Neural cell (in vitro differentiated cells): ENCODE data around the gene CAMK1D. TPM values are rescaled to one million over a fixed set of nuclear protein-coding genes. Genes with fewer than 3 reads are reported as not detected.

Source experiments
- H2AFZ ChIP-seq: fragments of 200-600, 300-800 bp; sonication (generic), shearing (Covaris generic); 2 replicates; pipeline ENCODE4 v1.6.0; 2014; ENCODE audit warnings: low read depth, mild to moderate bottlenecking, antibody characterized with exemption, low read length, moderate library complexity
- H3F3A ChIP-seq: fragments of 200-600 bp; shearing (Covaris generic); 2 replicates; pipeline ENCODE4 v1.6.1; 2016; ENCODE audit warnings: mild to moderate bottlenecking, moderate library complexity, mixed read lengths, antibody characterized with exemption, low read length; ENCODE audit not compliant: insufficient read depth, poor library complexity, severe bottlenecking
- H3K27ac ChIP-seq: fragments of 200-600, 300-800 bp; sonication (generic), shearing (Covaris generic); 2 replicates; pipeline ENCODE4 v1.5.1; 2014; ENCODE audit warnings: mild to moderate bottlenecking, low read length, moderate library complexity
- H3K27me3 ChIP-seq: fragments of 300-800, 200-600 bp; sonication (generic), shearing (Covaris generic); 2 replicates; pipeline ENCODE4 v1.6.0; 2014; ENCODE audit warnings: mild to moderate bottlenecking, low read depth, low read length, moderate library complexity; ENCODE audit not compliant: insufficient read depth
- H3K36me3 ChIP-seq: fragments of 300-800, 200-600 bp; sonication (generic), shearing (Covaris generic); 2 replicates; pipeline ENCODE4 v1.5.1; 2014; ENCODE audit warnings: mild to moderate bottlenecking, antibody characterized with exemption, low read length, moderate library complexity; ENCODE audit not compliant: insufficient read depth
- H3K4me2 ChIP-seq: fragments of 300-800, 200-600 bp; sonication (generic), shearing (Covaris generic); 2 replicates; pipeline ENCODE4 v1.6.0; 2014; ENCODE audit warnings: mild to moderate bottlenecking, low read length
- H3K4me3 ChIP-seq: fragments of 300-800, 200-600 bp; sonication (generic), shearing (Covaris generic); 2 replicates; pipeline ENCODE4 v1.5.1; 2014; ENCODE audit warnings: mild to moderate bottlenecking, low read length, moderate library complexity
- H3K79me2 ChIP-seq: fragments of 200-600 bp; shearing (Covaris generic); replicated peaks from 2 replicates; pipeline ENCODE4 v1.6.0; 2014; ENCODE audit warnings: mild to moderate bottlenecking, low read length, moderate library complexity; ENCODE audit not compliant: insufficient read depth
- H3K9ac ChIP-seq: fragments of 300-800, 200-600 bp; sonication (generic), shearing (Covaris generic); 2 replicates; pipeline ENCODE4 v1.6.1; 2016; ENCODE audit warnings: mild to moderate bottlenecking, low read length, mixed read lengths
- H3K9me2 ChIP-seq: fragments of 200-600 bp; shearing (Covaris generic); 2 replicates; pipeline ENCODE4 v1.6.1; 2016; ENCODE audit warnings: mild to moderate bottlenecking, low read length, mixed read lengths; ENCODE audit not compliant: insufficient read depth
- H3K9me3 ChIP-seq: fragments of 200-600, 300-800 bp; sonication (generic), shearing (Covaris generic); 2 replicates; pipeline ENCODE4 v1.6.1; 2016; ENCODE audit warnings: mild to moderate bottlenecking, mixed run types, low read length, moderate library complexity, mixed read lengths
- H4K20me1 ChIP-seq: fragments of 200-600 bp; shearing (Covaris generic); 2 replicates; pipeline ENCODE4 v1.6.1; 2016; ENCODE audit warnings: mild to moderate bottlenecking, mixed run types; ENCODE audit not compliant: insufficient read depth
- CTCF ChIP-seq: fragments of 450-650 bp; IDR thresholded peaks from 2 replicates; pipeline ENCODE4 v1.5.1; 2014; ENCODE audit warnings: antibody characterized with exemption, mild to moderate bottlenecking, moderate library complexity; ENCODE audit not compliant: poor library complexity, severe bottlenecking
- EP300 ChIP-seq: fragments of 450-650 bp; conservative IDR thresholded peaks from 2 replicates; pipeline ENCODE4 v1.6.1; 2014; ENCODE audit warnings: antibody characterized with exemption, mild to moderate bottlenecking, moderate library complexity; ENCODE audit not compliant: poor library complexity, severe bottlenecking
- EZH2 ChIP-seq: fragments of 200-600, 300-800 bp; shearing (Covaris generic), sonication (generic); IDR thresholded peaks from 2 replicates; pipeline ENCODE4 v1.6.1; 2014; ENCODE audit warnings: antibody characterized with exemption, low read length, borderline replicate concordance, mild to moderate bottlenecking; ENCODE audit not compliant: insufficient read depth, poor library complexity, severe bottlenecking
- MXI1 ChIP-seq: fragments of 450-650 bp; conservative IDR thresholded peaks from 2 replicates; pipeline ENCODE4 v1.6.1; 2014; ENCODE audit warnings: antibody characterized with exemption, mild to moderate bottlenecking; ENCODE audit not compliant: poor library complexity, severe bottlenecking
- POLR2AphosphoS5 ChIP-seq: IDR thresholded peaks from 2 replicates; pipeline ENCODE4 v1.6.1; 2012
- RAD21 ChIP-seq: fragments of 450-650 bp; conservative IDR thresholded peaks from 2 replicates; pipeline ENCODE4 v1.6.1; 2014; ENCODE audit warnings: antibody characterized with exemption, mild to moderate bottlenecking, moderate library complexity
- REST ChIP-seq: IDR thresholded peaks from 2 replicates; pipeline ENCODE4 v1.6.1; 2012; ENCODE audit warnings: borderline replicate concordance
- SMC3 ChIP-seq: fragments of 450-650 bp; conservative IDR thresholded peaks from 2 replicates; pipeline ENCODE4 v1.6.1; 2014; ENCODE audit warnings: antibody characterized with exemption, mild to moderate bottlenecking, moderate library complexity; ENCODE audit not compliant: poor library complexity
- TAF1 ChIP-seq: IDR thresholded peaks from 2 replicates; pipeline ENCODE4 v1.6.1; 2012; ENCODE audit warnings: low read depth
- polyA plus RNA-seq: library from polyadenylated mRNA; depleted of rRNA; stranded (reverse); fragments of >200 nt; gene quantifications from 2 replicates; pipeline ENCODE4 v1.2.3, GENCODE V29; 2014

CAMK1D gene
- polyA plus RNA-seq, 1 donor from 2014 or later = 13.8 TPM

GRCh38 chr10:12501841-12502525 lies 152.6 kb downstream of the CAMK1D start:
- Histone ChIP-seq H4K20me1 (no peaks in the 10 kb centered on the region), H3K36me3 (no peaks in the 10 kb centered on the region), H3K4me2 (no peak overlapping the region), H3K9me3 (no peaks in the 10 kb centered on the region), H2AFZ (no peak overlapping the region), H3K9me2 (no peaks in the 10 kb centered on the region), H3K4me3 (no peak overlapping the region), H3K79me2 (no peaks in the 10 kb centered on the region), H3K27ac (no peak overlapping the region), H3K9ac (no peak overlapping the region), H3F3A (no peaks in the 10 kb centered on the region), H3K27me3 (no peaks in the 10 kb centered on the region)
- no peak for TF ChIP-seq POLR2AphosphoS5
- TF ChIP-seq EP300 = no peak
- TF ChIP-seq RAD21 = no peak
- no peak for TF ChIP-seq CTCF
- no peak for TF ChIP-seq SMC3
- no peak for TF ChIP-seq REST
- TF ChIP-seq TAF1 = no peak
- no peak for TF ChIP-seq MXI1
- no peak for TF ChIP-seq EZH2

- Histone ChIP-seq H3K27me3 (no peaks in the 10 kb centered on the region), H3F3A (no peaks in the 10 kb centered on the region), H3K9me2 (no peaks in the 10 kb centered on the region), H3K36me3 (no peaks in the 10 kb centered on the region), H3K9ac (no peak overlapping the region), H2AFZ (no peak overlapping the region), H4K20me1 (no peaks in the 10 kb centered on the region), H3K4me3 (no peak overlapping the region), H3K9me3 (no peaks in the 10 kb centered on the region), H3K4me2 (no peak overlapping the region), H3K79me2 (no peaks in the 10 kb centered on the region), H3K27ac (no peak overlapping the region)
- no peak for TF ChIP-seq TAF1
- TF ChIP-seq REST = no peak
- TF ChIP-seq MXI1 = no peak
- TF ChIP-seq SMC3 = no peak
Measured at GRCh38 chr10:12502526-12503274, 153.4 kb downstream of the CAMK1D start.
